Rectal smooth muscle tissue (tissue), 1 donor: ENCODE data around the gene RAB41.
"Not testable (repeated sequence)": the region's sequence is repeated elsewhere in the genome, so short reads cannot be mapped to it uniquely, and the experiment has no call there.

Source experiments
- H3K27ac ChIP-seq: one replicate; pipeline ENCODE4 v1.7.0; 2013; ENCODE audit warnings: low read depth, low read length, inconsistent platforms
- H3K27me3 ChIP-seq: one replicate; pipeline ENCODE4 v1.7.0; 2013; ENCODE audit warnings: low read length; ENCODE audit not compliant: control insufficient read depth, insufficient read depth
- H3K36me3 ChIP-seq: one replicate; pipeline ENCODE4 v1.7.0; 2013; ENCODE audit warnings: low read length; ENCODE audit not compliant: control insufficient read depth, insufficient read depth
- H3K4me1 ChIP-seq: one replicate; pipeline ENCODE4 v1.7.0; 2013; ENCODE audit warnings: low read length; ENCODE audit not compliant: control insufficient read depth, insufficient read depth
- H3K4me3 ChIP-seq: one replicate; pipeline ENCODE4 v1.7.0; 2013; ENCODE audit warnings: low read length
- H3K9ac ChIP-seq: one replicate; pipeline ENCODE4 v1.7.0; 2013; ENCODE audit warnings: low read length

RAB41 gene

DNA sequence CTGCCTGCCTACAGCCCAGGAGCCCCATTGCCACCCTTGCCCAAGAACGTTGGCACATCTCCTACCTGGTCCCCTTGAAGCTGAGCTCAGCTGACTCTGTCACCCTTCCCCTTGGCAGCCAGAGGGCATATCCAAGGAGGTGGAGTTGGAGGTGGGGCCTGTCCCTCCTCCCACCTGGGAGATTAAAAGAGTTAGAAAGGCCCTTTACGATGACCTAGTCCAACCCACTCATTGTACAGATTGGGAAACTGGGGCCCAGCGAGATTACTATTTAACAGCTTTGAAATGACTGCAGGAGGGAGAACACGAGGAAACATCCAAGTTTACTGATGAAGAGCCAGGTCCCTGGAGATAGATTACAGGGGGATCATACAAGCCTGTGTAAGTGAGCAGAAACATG, 21.9 kb upstream of the RAB41 start, which contains the start of gene P2RY4:
P2RY4 (minus strand) TSS at position 101 of the 400 bp plus-strand sequence. CDS start 580 bp downstream, outside the sequence.
- Histone ChIP-seq H3K36me3 (no peaks in the 10 kb centered on the region), H3K4me1 (no peaks in the 10 kb centered on the region), H3K4me3 (no peak within 1 kb of the TSS), H3K27me3 (no peaks in the 10 kb centered on the region), H3K9ac (no peak within 1 kb of the TSS), H3K27ac (no peak within 1 kb of the TSS)

- no peaks in the 10 kb centered on the region for H3K4me1 ChIP-seq
- no peaks in the 10 kb centered on the region for H3K27me3 ChIP-seq
- H3K4me3 ChIP-seq = no peak overlapping the region
- no peak overlapping the region for H3K27ac ChIP-seq
- H3K9ac ChIP-seq = no peak overlapping the region
- no peaks in the 10 kb centered on the region for H3K36me3 ChIP-seq
These were observed 18.9 kb upstream of the RAB41 start for GRCh38 chrX:70262952-70263567.

- H3K27ac ChIP-seq = no peak overlapping the region
- H3K4me3 ChIP-seq = no peak overlapping the region
- no peaks in the 10 kb centered on the region for H3K4me1 ChIP-seq
- H3K9ac ChIP-seq = no peak overlapping the region
- H3K27me3 ChIP-seq = no peaks in the 10 kb centered on the region
- H3K36me3 ChIP-seq = no peaks in the 10 kb centered on the region
These were observed 17.2 kb upstream of the RAB41 start for GRCh38 chrX:70264784-70265183.

DNA sequence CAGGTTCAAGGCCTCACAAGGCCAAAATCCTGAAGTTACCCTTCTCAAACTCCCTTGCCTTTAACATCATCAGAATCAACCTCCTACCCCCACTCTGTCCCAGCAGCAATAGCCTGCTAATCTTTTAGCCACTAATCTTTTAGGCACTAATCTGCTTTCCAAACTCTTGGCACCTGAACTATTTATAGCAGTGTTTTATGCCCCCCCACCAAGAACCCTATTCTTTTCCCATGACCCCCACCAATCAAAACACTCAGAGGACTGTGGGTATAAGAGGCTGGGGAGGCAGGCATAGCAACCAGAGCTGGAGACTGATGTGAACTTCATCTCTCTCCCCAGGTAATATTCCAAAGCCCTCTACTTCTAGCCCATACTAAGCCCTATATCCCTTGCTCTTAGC, 13.9 kb upstream of the RAB41 start, which contains the start of gene ARR3:
ARR3 (plus strand) TSS at position 301 of the 400 bp plus-strand sequence. CDS start 1,052 bp downstream, outside the sequence.
- H3K9ac ChIP-seq = no peak within 1 kb of the TSS

DNA sequence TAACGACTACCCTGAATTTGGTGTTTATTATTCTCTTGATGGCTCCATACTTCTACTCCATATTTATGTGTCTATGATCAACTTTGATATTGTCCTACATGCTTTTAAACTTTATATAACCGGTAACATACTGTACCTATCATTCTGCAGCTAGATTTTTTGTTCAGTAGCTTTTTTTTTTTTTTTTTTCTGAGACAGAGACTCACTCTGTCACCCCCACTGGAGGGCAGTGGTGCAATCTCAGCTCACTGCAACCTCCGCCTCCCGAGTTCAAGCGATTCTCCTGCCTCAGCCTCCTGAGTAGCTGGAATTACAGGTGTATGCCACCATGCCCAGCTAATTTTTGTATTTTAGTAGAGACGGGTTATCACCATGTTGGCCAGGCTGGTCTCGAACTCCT, 7.9 kb upstream of the RAB41 start:
- not testable (repeated sequence) for H3K27me3 ChIP-seq, H3K27ac ChIP-seq, H3K36me3 ChIP-seq, H3K9ac ChIP-seq, H3K4me3 ChIP-seq, H3K4me1 ChIP-seq

More for the DNA sequence above, 13.9 kb upstream of the RAB41 start, which contains the start of gene ARR3:
- Histone ChIP-seq H3K36me3 (no peaks in the 10 kb centered on the region), H3K27ac (no peak within 1 kb of the TSS), H3K4me3 (no peak within 1 kb of the TSS), H3K27me3 (no peaks in the 10 kb centered on the region), H3K4me1 (no peaks in the 10 kb centered on the region)

DNA sequence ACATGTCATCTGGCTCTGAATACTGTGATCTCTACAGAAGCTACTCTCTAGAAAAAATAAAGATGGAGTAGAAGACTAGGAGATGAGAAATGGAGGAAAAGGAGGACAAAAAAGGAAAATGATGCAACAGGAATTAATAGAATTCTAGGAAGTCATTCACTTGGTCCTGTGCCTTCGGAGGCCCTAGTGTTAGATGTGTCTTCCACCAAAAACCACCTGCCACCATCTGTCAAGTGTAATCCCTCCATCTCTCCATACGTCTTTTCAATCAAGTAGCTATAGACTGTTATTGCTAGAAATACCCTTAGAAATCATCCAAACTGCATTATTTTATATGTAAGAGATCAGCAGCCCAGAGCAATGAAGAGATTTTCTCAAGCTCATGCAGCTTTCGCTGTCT, 2.9 kb upstream of the RAB41 start:
- Histone ChIP-seq H3K9ac (no peak overlapping the region), H3K27ac (no peak overlapping the region), H3K4me3 (no peak overlapping the region), H3K36me3 (no peaks in the 10 kb centered on the region), H3K27me3 (no peaks in the 10 kb centered on the region), H3K4me1 (no peaks in the 10 kb centered on the region)

DNA sequence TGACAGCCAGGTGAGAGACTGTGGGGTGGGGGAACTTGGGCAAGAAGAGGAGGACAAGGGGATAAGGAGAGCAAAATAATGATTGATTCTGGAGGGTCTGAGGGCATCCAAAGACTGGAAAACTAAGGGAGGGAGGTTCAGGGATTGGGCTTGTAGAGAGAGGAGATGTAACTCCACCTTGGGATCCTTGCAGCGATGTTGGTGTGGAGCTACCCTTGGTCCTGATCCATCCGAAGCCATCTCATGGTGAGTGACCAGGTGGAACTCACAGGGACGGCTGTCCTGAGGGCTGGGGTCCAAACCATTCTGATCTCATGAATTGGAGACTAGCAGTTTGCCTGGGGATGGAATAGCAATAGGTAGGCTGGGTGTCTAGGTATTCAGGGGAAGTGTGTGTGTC, 1.4 kb upstream of the RAB41 start:
- no peaks in the 10 kb centered on the region for H3K4me1 ChIP-seq
- no peaks in the 10 kb centered on the region for H3K27me3 ChIP-seq
- no peak overlapping the region for H3K9ac ChIP-seq
- H3K4me3 ChIP-seq = no peak overlapping the region
- no peak overlapping the region for H3K27ac ChIP-seq
- H3K36me3 ChIP-seq = no peaks in the 10 kb centered on the region

DNA sequence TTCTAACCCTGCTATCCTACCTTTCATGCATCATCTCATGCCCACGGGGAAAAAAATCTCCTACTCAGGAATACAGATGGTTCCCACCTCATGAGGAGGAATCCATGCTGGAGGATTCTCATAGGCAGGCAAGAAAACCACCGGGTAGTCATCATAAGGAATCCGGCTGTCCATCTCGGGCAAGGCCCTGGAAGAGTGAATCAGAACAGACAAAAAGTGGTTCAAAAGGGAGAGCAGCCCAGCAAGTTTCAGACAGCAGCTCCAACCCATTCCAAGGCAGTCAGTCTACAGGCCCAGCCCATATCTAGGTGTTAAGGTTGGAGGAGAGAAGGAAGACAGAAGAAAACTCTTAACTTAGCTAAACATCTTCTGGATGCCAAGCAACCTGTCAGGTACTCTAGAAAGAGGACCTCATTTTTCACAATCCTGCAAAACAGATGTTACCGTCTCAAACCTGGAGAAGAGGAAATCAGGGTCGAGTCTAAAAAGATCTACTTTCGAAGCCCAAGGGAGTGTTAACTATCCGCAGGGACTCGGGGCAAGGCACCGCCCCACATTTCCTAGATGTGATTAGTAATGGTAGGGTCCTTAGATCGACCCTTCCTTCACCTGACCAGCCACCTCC, 7.3 kb downstream of the RAB41 start:
- Histone ChIP-seq H3K36me3 (no peaks in the 10 kb centered on the region), H3K4me1 (peaks cover 3% of the 10 kb centered on the region), H3K4me3 (peak overlapping the region; percentile 71), H3K9ac (peak overlapping the region; percentile 50), H3K27ac (peak overlapping the region; percentile 58), H3K27me3 (no peaks in the 10 kb centered on the region)

DNA sequence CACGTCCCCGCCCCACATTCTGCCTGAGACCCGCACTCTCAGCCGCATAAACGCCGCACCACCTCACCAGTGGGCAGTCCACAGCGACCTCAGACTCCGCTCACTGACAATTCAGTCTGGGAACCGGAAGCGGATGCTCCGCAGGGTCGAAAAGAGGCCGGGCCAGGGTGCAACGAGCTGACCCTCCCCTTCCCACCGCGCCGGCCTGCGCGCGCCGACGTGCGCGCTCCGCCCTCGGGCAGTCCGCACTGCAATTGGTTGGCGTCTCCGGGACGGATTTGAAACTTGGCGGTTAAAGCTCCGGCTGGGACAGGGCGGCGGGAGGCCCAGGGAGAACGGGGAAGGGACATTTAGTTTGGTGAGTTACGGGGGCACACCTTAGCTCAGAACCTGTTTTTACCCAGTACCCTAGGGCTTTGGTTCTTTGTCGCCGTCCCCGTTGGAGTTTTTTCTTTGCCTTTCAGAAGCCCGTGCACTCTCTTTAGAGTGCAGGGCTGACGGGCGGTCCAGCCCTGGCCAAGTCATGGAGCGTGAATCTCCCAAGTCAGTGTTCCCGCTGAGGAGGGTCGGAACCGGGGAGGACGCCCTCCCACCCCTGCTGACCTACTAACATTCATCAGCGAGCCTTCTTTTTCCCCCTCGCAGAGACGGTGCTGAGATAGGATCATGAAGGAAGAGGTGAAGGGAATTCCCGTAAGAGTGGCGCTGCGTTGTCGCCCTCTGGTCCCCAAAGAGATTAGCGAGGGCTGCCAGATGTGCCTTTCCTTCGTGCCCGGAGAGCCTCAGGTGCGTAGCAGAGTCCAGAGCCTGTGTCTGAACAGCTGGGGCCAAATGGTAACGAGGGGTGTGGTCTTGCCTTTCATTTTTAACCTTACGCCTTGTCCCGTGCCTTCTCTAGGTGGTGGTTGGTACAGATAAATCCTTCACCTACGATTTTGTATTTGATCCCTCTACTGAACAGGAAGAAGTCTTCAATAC, 8.1 kb downstream of the RAB41 start, which contains the start of the genes KIF4A and PDZD11:
KIF4A (plus strand) TSS at position 312 of the 978 bp plus-strand sequence; CDS start at position 667, 355 bp downstream.
PDZD11 (minus strand) TSS at position 135 of the 978 bp plus-strand sequence. CDS start 586 bp downstream, outside the sequence.
- Histone ChIP-seq H3K36me3 (no peaks in the 10 kb centered on the region), H3K4me1 (peaks cover 3% of the 10 kb centered on the region), H3K27ac (peak within 1 kb of the TSS; percentile 58), H3K9ac (peak within 1 kb of the TSS; percentile 50), H3K4me3 (peak within 1 kb of the TSS; percentile 71), H3K27me3 (no peaks in the 10 kb centered on the region)

DNA sequence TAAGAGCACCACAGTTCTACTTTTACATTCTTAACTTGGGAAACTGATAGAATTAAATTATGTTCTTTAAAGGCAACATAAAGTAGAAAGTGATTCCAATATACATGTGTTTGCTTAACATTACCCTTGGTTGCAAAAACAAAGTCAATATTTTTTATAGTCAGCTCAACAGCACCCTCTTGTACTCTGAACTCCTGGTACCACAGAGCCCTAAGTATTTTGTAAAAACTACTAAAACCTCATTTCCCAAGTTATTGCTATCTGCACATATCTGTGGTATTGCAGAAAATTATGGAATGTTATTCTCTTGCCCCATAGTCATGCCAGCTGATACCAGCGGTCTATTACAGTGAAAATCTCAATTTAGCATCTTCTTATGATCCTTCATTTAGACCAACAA, 10.8 kb downstream of the RAB41 start:
- Histone ChIP-seq H3K4me3 (no peak overlapping the region), H3K4me1 (peaks cover 3% of the 10 kb centered on the region), H3K36me3 (no peaks in the 10 kb centered on the region), H3K9ac (no peak overlapping the region), H3K27ac (no peak overlapping the region), H3K27me3 (no peaks in the 10 kb centered on the region)

DNA sequence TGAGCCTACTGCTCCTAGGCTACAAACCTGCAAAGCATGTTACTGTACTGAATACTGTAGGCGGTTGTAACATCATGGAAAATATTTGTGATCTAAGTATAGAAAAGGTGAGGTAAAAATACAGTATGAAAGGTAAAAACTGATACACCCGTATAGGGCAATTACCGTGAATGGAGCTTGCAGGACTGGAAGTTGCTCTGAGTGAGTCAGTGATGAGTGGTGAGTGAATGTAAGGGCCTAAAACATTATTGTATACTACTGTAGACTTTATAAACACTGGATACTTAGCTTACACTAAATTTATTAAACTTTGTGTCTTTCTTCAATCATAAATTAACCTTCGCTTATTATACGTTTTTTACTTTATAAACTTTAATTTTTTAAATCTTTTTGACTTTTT, 11.6 kb downstream of the RAB41 start:
- H3K27me3 ChIP-seq = no peaks in the 10 kb centered on the region
- H3K9ac ChIP-seq = no peak overlapping the region
- no peaks in the 10 kb centered on the region for H3K36me3 ChIP-seq
- H3K27ac ChIP-seq = no peak overlapping the region
- peaks cover 3% of the 10 kb centered on the region for H3K4me1 ChIP-seq
- no peak overlapping the region for H3K4me3 ChIP-seq

DNA sequence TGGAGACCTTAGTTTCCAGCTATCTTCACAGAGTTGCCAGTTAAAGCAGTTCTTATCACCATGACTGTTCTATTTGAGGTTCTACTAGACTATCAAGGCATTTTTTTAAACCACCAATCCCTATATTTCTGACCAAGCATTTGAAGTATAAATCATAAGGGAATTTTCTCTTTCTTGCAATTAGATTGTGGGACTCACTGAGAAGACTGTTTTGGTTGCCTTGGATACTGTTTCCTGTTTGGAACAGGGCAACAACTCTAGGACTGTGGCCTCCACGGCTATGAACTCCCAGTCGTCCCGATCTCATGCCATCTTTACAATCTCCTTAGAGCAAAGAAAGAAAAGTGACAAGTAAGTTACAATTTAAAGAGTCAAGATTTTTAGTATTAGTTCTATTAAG, 19.7 kb downstream of the RAB41 start:
- no peaks in the 10 kb centered on the region for H3K4me1 ChIP-seq
- H3K9ac ChIP-seq = no peak overlapping the region
- no peak overlapping the region for H3K27ac ChIP-seq
- H3K27me3 ChIP-seq = no peaks in the 10 kb centered on the region
- H3K4me3 ChIP-seq = no peak overlapping the region
- H3K36me3 ChIP-seq = no peaks in the 10 kb centered on the region
